HepG2 (cell line): ENCODE measurements around the gene TMPO. TPM values are rescaled to one million over a fixed set of nuclear protein-coding genes. Genes with fewer than 3 reads are reported as not detected.

ENCODE experiments used
- ATAC-seq: fragments of 200-7000 bp; cut with Tn5 transposase; 3 replicates; pipeline ENCODE4 v1.9.1; 2020; ENCODE audit warnings: mild to moderate bottlenecking, moderate library complexity
- BruUV-seq: library from RNA; stranded (reverse); fragments of 400-500 nt; replicated peaks from 2 replicates; lab custom pipeline; 2021; lab: Mats Ljungman, UMichigan
- CTCF ChIA-PET: fragments of 300-600 bp; formaldehyde crosslinking; extraction: SDS; loops from one replicate; lab custom pipeline; 2021; ENCODE audit warnings: low total read pairs, inconsistent platforms, low intra/inter-chr PET ratio; lab: Yijun Ruan, JAX
- POLR2A ChIA-PET: fragments of 350-600 bp; sonication (Branson Sonifier 250); formaldehyde crosslinking; loops from one replicate; lab custom pipeline; 2020; ENCODE audit warnings: antibody characterized with exemption, inconsistent platforms; lab: Yijun Ruan, JAX
- DNase-seq: peaks from one replicate; pipeline ENCODE4 v3.0.0-alpha.2; 2015; ENCODE audit warnings: low spot score
- FAIRE-seq: peaks from 3 replicates; lab custom pipeline; 2011; peaks lifted over from hg19 to GRCh38; lab: Jason Lieb, UNC
- H2AFZ ChIP-seq: one replicate; pipeline ENCODE4 v1.6.1; 2011; ENCODE audit warnings: low read length, inconsistent platforms
- H3K27ac ChIP-seq: fragments of 300-600 bp; 3 replicates; pipeline ENCODE4 v1.8.0; 2011; ENCODE audit warnings: mixed run types, mild to moderate bottlenecking, mixed read lengths, low read length, inconsistent platforms; ENCODE audit not compliant: insufficient read depth; ENCODE audit errors: extremely low read length
- H3K27me3 ChIP-seq, 2 experiments: fragments of 200-600 bp in 1 of 2; 2 replicates in 1 of 2; 3 replicates in 1 of 2; pipeline versions ENCODE4 v1.6.0 to v1.8.0; 2011; ENCODE audit warnings: low read length in 2 of 2, mild to moderate bottlenecking in 2 of 2, moderate library complexity in 2 of 2, inconsistent platforms in 1 of 2; ENCODE audit not compliant: insufficient read depth in 2 of 2, control insufficient read depth in 1 of 2
- H3K36me3 ChIP-seq, 2 experiments: fragments of 200-600 bp in 1 of 2; replicated peaks in 1 of 2; 2 replicates in 1 of 2; 3 replicates in 1 of 2; pipeline versions ENCODE4 v1.5.1 to v1.8.0; 2011; ENCODE audit warnings: low read length in 2 of 2, inconsistent platforms in 1 of 2; ENCODE audit not compliant: insufficient read depth in 2 of 2, control insufficient read depth in 1 of 2
- H3K4me1 ChIP-seq: 2 replicates; pipeline ENCODE4 v1.5.1; 2012; ENCODE audit warnings: low read length, inconsistent platforms; ENCODE audit not compliant: insufficient read depth
- H3K4me2 ChIP-seq: 2 replicates; pipeline ENCODE4 v1.6.0; 2011; ENCODE audit warnings: low read depth, low read length, inconsistent platforms
- H3K4me3 ChIP-seq, 3 experiments: fragments of 200-600 bp in 1 of 3; sonication (generic), shearing (Covaris generic) in 1 of 3; replicated peaks in 1 of 3; 2 replicates each; pipeline ENCODE4 v1.5.1; 2011 to 2016; ENCODE audit warnings: low read length in 3 of 3, inconsistent platforms in 2 of 3, low read depth in 2 of 3, mild to moderate bottlenecking in 2 of 3, control low read depth in 1 of 3, mixed read lengths in 1 of 3; ENCODE audit not compliant: insufficient read depth in 1 of 3
- H3K79me2 ChIP-seq: one replicate; pipeline ENCODE4 v1.6.1; 2011; ENCODE audit warnings: low read length, inconsistent platforms; ENCODE audit not compliant: insufficient read depth
- H3K9ac ChIP-seq: 2 replicates; pipeline ENCODE4 v1.6.0; 2011; ENCODE audit warnings: mild to moderate bottlenecking, low read depth, low read length, inconsistent platforms; ENCODE audit not compliant: insufficient read depth
- H3K9me3 ChIP-seq: 2 replicates; pipeline ENCODE4 v1.5.1; 2012; ENCODE audit warnings: mild to moderate bottlenecking, low read length
- H4K20me1 ChIP-seq: 2 replicates; pipeline ENCODE4 v1.6.0; 2011; ENCODE audit warnings: inconsistent platforms, mild to moderate bottlenecking, low read length, moderate library complexity; ENCODE audit not compliant: insufficient read depth
- KLF11 ChIP-seq: IDR thresholded peaks from 2 replicates; pipeline ENCODE4 v1.6.1; 2016; ENCODE audit warnings: missing compliant biosample characterization
- MED1 ChIP-seq: sonication (generic); formaldehyde crosslinking; IDR thresholded peaks from 2 replicates; pipeline ENCODE4 v1.4.0; 2020; ENCODE audit warnings: missing genetic modification reagents
- NCOA2 ChIP-seq: sonication (generic); formaldehyde crosslinking; IDR thresholded peaks from 2 replicates; pipeline ENCODE4 v1.8.0; 2022; ENCODE audit warnings: inconsistent platforms
- NFYC ChIP-seq: IDR thresholded peaks from 2 replicates; pipeline ENCODE4 v1.6.1; 2016; ENCODE audit warnings: missing genetic modification reagents, missing compliant biosample characterization
- RORA ChIP-seq: sonication (generic); formaldehyde crosslinking; IDR thresholded peaks from 2 replicates; pipeline ENCODE4 v1.5.0; 2020; ENCODE audit warnings: mild to moderate bottlenecking, missing genetic modification reagents, moderate library complexity
- SOX6 ChIP-seq, 2 experiments: fragments of 450-650 bp in 1 of 2; sonication (generic) in 1 of 2; formaldehyde crosslinking in 1 of 2; IDR thresholded peaks; 2 replicates each; pipeline versions ENCODE4 v1.4.0 to v1.6.1; 2017 to 2020; ENCODE audit warnings: antibody characterized with exemption in 1 of 2, mild to moderate bottlenecking in 1 of 2, missing genetic modification reagents in 1 of 2
- TP53 ChIP-seq: sonication (generic); formaldehyde crosslinking; conservative IDR thresholded peaks from 2 replicates; pipeline ENCODE4 v1.4.0; 2020; ENCODE audit warnings: missing genetic modification reagents
- U2AF2 ChIP-seq: fragments of 200-400 bp; formaldehyde crosslinking; IDR thresholded peaks from 2 replicates; pipeline ENCODE4 v1.6.1; 2017; ENCODE audit warnings: low read depth, mild to moderate bottlenecking, low read length
- UBTF ChIP-seq: sonication (generic); formaldehyde crosslinking; IDR thresholded peaks from 2 replicates; pipeline ENCODE4 v1.4.0; 2020; ENCODE audit warnings: mild to moderate bottlenecking, missing genetic modification reagents
- ZNF543 ChIP-seq: sonication (generic); formaldehyde crosslinking; IDR thresholded peaks from 2 replicates; pipeline ENCODE4 v1.4.0; 2020; ENCODE audit warnings: mild to moderate bottlenecking, missing genetic modification reagents
- ZNF550 ChIP-seq: sonication (generic); formaldehyde crosslinking; IDR thresholded peaks from 2 replicates; pipeline ENCODE4 v1.4.0; 2020; ENCODE audit warnings: mild to moderate bottlenecking, missing genetic modification reagents, borderline replicate concordance
- ZNF564 ChIP-seq: sonication (generic); formaldehyde crosslinking; IDR thresholded peaks from 2 replicates; pipeline ENCODE4 v1.8.1; 2023; ENCODE audit warnings: mild to moderate bottlenecking, missing genetic modification reagents
- ZNF792 ChIP-seq: IDR thresholded peaks from 2 replicates; pipeline ENCODE4 v1.6.1; 2016
- WGBS: methylation state at CpG from one replicate; pipeline ENCODE4 v1.1.6; 2017; ENCODE audit warnings: low lambda C conversion rate; 5-methylcytosine and 5-hydroxymethylcytosine counted together
- in situ Hi-C: cut with HindIII; loops from 2 replicates; pipeline ENCODE4 v1.10.0; 2017; ENCODE audit warnings: low pct_unique_long_range_greater_than_20kb; ENCODE audit not compliant: extremely low pct_ligation_motif_present
- intact Hi-C: fragments of 100-400 bp; cut with micrococcal nuclease; formaldehyde crosslinking; loops from one replicate; pipeline ENCODE4 v1.10.0; 2022; ENCODE audit not compliant: unreplicated experiment
- polyA plus RNA-seq, 8 experiments: library from polyadenylated mRNA; depleted of rRNA in 3 of 8; stranded (reverse) in 7 of 8; unstranded in 1 of 8; fragments of >200 nt; fragmentation: Illumina TruSeq in 4 of 8; extraction: Trizol in 4 of 8; gene quantifications; 2 replicates each; pipeline versions ENCODE4 v1.2.1 to v1.2.3, GENCODE V29; 2011 to 2016; ENCODE audit warnings: low read depth in 4 of 8, missing spikeins in 1 of 8, mixed read lengths in 1 of 8; ENCODE audit not compliant: insufficient read depth in 1 of 8
- total RNA-seq, 5 experiments: library from RNA; depleted of rRNA; stranded (reverse); fragments of >200 nt; fragmentation: Illumina TruSeq; extraction: Trizol; gene quantifications; 2 replicates each; pipeline ENCODE4 v1.2.3, GENCODE V29; 2016; ENCODE audit warnings: low read depth in 1 of 5
- TF ChIP-seq, protein P1 (sequence below): sonication (generic); formaldehyde crosslinking; IDR thresholded peaks from 2 replicates; pipeline ENCODE4 v1.4.0; 2020; ENCODE audit warnings: low read depth, missing genetic modification reagents

TMPO gene
- total and polyA plus RNA-seq, 2 of the 13 experiments (the other 11 are each of a cell fraction or from before 2014, with no cell fraction given) = 24.2 to 167 TPM

DNA sequence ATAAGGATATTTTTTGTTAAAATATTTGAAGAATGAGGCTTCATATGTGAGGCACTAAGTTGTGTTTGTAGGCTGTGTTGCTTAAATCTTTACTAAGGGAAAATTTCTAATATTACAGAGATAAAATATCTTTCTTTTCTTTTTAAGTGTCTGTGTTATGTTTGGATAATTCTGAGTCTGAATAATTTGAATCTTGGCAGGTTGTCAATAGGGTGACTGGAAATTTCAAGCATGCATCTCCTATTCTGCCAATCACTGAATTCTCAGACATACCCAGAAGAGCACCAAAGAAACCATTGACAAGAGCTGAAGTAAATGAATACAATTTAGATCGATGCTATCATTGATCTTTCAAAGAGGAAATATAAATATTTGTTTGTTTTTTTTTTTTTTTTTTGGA, 29.4 kb downstream of the TMPO start:
- no peak overlapping the region for H3K9ac ChIP-seq
- peaks cover 3 to 52% of the 10 kb centered on the region in 2 experiments for H3K36me3 ChIP-seq
- no peak overlapping the region for H3K27ac ChIP-seq
- in situ Hi-C loops (no loop called here), intact Hi-C loops (no loop called here)
- ATAC-seq = no peak
- no peaks in the 10 kb centered on the region for H4K20me1 ChIP-seq
- ChIA-PET CTCF (no interaction called here), POLR2A (no interaction called here)
- no peak for FAIRE-seq
- no peak for DNase-seq
- H3K4me3 ChIP-seq = no peak overlapping the region
- H3K79me2 ChIP-seq = peaks cover 9% of the 10 kb centered on the region
- WGBS = 97% methylated on average over 1 of the region's 1 CpG
- H3K4me2 ChIP-seq = no peak overlapping the region
- no peak overlapping the region for H2AFZ ChIP-seq
- H3K4me1 ChIP-seq = no peaks in the 10 kb centered on the region
- no peaks in the 10 kb centered on the region for H3K27me3 ChIP-seq
- no peaks in the 10 kb centered on the region for H3K9me3 ChIP-seq
- no peak for TF ChIP-seq KLF11 (CRISPR knock-in tag)
- no peak for TF ChIP-seq UBTF (CRISPR knock-in tag)
- no peak for TF ChIP-seq U2AF2
- no peak for TF ChIP-seq MED1
- TF ChIP-seq NCOA2 (CRISPR knock-in tag) = no peak
- no peak for TF ChIP-seq RORA (CRISPR knock-in tag)
- no peak for TF ChIP-seq ZNF543 (CRISPR knock-in tag)
- TF ChIP-seq, protein P1, sequence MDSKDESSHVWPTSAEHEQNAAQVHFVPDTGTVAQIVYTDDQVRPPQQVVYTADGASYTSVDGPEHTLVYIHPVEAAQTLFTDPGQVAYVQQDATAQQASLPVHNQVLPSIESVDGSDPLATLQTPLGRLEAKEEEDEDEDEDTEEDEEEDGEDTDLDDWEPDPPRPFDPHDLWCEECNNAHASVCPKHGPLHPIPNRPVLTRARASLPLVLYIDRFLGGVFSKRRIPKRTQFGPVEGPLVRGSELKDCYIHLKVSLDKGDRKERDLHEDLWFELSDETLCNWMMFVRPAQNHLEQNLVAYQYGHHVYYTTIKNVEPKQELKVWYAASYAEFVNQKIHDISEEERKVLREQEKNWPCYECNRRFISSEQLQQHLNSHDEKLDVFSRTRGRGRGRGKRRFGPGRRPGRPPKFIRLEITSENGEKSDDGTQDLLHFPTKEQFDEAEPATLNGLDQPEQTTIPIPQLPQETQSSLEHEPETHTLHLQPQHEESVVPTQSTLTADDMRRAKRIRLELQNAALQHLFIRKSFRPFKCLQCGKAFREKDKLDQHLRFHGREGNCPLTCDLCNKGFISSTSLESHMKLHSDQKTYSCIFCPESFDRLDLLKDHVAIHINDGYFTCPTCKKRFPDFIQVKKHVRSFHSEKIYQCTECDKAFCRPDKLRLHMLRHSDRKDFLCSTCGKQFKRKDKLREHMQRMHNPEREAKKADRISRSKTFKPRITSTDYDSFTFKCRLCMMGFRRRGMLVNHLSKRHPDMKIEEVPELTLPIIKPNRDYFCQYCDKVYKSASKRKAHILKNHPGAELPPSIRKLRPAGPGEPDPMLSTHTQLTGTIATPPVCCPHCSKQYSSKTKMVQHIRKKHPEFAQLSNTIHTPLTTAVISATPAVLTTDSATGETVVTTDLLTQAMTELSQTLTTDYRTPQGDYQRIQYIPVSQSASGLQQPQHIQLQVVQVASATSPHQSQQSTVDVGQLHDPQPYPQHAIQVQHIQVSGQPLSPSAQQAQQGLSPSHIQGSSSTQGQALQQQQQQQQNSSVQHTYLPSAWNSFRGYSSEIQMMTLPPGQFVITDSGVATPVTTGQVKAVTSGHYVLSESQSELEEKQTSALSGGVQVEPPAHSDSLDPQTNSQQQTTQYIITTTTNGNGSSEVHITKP (CRISPR knock-in tag) = no peak
- TF ChIP-seq ZNF564 (CRISPR knock-in tag) = no peak
- TF ChIP-seq ZNF550 (CRISPR knock-in tag) = no peak
- no peak for TF ChIP-seq NFYC (CRISPR knock-in tag)
- TF ChIP-seq SOX6 (IDR thresholded peaks at IDR 0.05) = no peak
- no peak for TF ChIP-seq SOX6 (CRISPR knock-in tag; IDR thresholded peaks at IDR 0.05)
- no peak for TF ChIP-seq ZNF792
- no peak for TF ChIP-seq TP53 (CRISPR knock-in tag)
- TF ChIP-seq, all 625 proteins: peak for 0
- BruUV-seq = no TSS peak
